ENCODE measurements around the gene EPS8L3.
A peak's percentile ranks its signal among the peaks of the same experiment; 100 is the strongest.
"Not testable (repeated sequence)": the region's sequence is repeated elsewhere in the genome, so short reads cannot be mapped to it uniquely, and the experiment has no call there.

EPS8L3 gene

DNA sequence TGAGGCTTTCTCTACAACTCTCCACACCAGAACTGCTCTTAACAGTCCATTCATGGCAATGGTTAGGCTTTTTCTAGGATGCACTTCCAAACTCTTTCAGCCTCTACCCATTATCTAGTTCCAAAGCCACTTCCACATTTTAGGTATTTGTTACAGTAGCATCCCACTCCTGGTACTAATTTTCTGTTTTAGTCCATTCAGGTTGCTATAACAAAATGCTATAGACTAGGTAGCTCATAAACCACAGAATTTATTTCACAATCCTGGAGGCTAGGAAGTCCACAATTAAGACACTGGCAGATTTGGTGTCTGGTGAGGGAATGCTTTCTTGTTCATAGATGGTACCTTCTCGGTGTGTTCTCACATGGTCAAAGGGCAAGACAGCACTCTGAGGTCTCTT is 17.3 kb upstream of the EPS8L3 start:
- no peak for DNase-seq (ENCODE audit: low read depth in 2 of 2)

DNA sequence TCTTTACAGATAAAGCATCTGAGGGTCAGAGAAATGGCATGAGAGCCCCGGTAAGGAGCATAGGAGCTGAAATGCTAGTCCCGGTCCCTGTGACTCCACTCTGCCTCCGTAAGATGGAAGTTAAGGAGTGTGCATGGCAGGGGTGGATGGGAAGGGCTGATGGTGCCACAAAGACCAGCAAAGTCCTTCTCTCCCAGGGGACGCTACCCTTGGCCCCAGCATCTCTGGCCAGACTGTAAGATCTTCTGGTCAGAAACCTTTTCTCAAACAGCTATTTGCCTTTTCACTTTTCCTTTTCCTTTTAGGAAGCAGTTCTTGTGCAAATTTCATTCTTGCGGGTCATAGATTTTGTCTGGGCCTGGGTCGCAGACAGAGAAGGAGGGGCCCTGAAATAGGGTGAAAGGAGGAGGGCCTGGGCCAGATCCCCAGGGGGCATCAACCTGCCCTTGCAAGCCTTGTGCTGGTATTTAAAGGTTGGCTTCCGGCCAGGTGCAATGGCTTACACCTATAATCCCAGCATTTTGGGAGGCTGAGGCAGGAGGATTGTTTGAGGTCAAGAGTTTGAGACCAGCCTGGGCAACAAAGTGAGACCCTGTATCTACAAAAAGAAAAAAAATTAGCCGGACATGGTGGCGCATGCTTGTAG is 14.4 kb upstream of the EPS8L3 start:
- no peak for DNase-seq (ENCODE audit: low read depth in 2 of 2)

DNA sequence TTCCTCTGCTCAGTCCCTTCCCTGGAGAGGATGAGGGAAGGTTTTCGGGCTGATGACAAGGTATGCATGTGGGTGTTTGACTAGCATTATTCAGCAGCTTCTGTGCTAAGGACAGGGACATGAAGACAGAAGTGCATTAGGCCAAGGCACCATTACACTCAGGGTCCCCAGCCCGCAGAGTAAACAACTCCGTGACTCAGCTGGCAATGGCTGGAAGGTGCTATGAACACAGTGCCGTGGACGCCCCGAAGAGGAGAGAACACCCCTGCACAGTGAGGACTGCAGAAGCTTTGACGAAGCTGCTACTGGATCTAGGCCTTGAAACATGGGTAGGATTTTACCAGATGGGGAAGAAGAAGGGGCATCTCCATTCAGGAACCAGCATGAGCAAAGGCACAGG is 13.7 kb upstream of the EPS8L3 start:
- DNase-seq (ENCODE audit: low read depth in 2 of 2), result no peak

- DNase-seq (ENCODE audit: low read depth in 2 of 2), result peak; percentile 40 to 56
These were observed 13.2 kb upstream of the EPS8L3 start for GRCh38 chr1:109776911-109777310.

DNA sequence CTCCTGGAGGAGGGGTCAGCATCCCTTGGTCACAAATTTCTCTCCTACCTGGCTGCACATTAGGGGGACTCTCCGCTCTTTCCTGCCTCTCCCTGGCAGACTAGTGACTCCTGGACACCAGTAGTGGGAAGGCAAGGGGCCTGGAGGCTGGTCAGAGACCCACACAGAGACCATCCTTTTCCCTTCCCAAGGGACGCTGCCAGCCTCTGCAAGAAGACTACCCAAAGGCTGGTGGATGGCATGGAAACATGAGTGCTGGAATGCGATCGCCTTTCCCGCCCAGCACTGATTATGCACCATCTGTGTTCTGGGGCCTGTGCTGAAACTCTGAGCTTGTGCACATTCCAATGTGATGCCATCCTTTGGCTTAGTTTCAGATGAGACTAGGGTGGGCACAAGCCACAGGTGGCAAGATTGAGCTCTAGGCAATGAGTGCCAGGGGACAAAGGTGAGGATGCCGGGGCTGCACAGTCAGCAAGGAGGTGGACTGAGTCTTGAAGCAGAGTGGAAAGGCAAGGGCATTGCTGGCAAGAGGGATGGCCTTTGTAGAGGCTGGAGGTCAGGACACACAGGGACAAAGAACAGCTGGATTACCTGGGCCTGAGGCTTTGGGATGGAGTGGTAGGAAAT is 12.6 kb upstream of the EPS8L3 start:
- no peak for DNase-seq (ENCODE audit: low read depth in 2 of 2)

DNA sequence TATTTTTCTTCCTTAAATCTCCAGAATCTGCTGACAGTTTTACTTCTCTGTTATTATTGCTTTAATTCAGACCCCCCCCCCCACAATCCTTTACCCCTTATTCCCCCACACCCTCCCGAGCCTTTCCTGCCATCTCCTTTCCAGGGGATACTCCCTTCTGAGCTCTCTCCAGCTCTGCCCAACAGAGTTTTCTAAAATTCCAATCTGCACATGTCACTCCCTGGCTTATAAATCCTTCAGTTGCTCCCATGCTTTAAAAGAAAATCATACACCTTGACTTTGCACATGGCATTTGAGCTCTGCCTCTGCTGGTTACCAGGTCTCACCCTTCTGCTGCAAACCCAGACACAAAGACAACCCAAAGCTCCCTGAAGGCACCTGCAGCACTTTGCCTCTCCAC is 11.7 kb upstream of the EPS8L3 start:
- DNase-seq (ENCODE audit: low read depth in 2 of 2), result no peak

DNA sequence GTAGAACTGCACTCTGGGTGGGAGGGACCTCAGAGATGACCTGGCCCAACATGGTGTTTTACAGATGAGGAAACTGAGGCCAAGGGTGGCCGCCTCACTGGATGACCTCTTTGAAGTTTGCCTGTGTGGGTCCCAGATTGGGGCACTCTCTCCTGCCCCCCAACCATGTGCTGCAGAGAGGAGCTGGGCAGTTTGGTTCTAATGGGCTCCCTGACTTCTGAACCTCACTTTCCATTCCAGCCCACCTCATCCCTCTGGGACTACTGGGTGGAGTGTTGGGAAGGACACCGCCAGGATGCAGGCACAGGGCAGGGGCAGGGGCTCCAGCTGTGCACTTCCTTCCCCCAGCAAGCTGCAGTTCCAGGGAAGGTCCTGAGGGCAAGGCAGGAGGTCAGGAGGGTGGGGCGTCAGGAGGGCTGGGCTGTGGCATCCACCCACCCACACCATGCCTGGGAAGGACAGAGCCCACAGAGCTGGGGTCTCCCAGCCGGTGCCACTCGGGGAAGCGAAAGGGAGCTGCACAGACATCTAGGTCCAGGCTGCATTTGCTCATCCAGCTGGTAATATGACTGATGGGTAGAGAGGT is 10.3 kb upstream of the EPS8L3 start:
- no peak for DNase-seq (ENCODE audit: low read depth in 2 of 2)

- peak; percentile 24 to 39 for DNase-seq (ENCODE audit: low read depth in 2 of 2)
These were observed 9.6 kb upstream of the EPS8L3 start for GRCh38 chr1:109773203-109773899.

GRCh38 chr1:109772658-109773202 is 9.0 kb upstream of the EPS8L3 start:
- no peak for DNase-seq (ENCODE audit: low read depth in 2 of 2)

- no peak for DNase-seq (ENCODE audit: low read depth in 2 of 2)
These were observed 8.3 kb upstream of the EPS8L3 start for GRCh38 chr1:109771712-109772657.

- no peak for DNase-seq (ENCODE audit: low read depth in 2 of 2)
These were observed 6.8 kb upstream of the EPS8L3 start for GRCh38 chr1:109770331-109771095.

DNA sequence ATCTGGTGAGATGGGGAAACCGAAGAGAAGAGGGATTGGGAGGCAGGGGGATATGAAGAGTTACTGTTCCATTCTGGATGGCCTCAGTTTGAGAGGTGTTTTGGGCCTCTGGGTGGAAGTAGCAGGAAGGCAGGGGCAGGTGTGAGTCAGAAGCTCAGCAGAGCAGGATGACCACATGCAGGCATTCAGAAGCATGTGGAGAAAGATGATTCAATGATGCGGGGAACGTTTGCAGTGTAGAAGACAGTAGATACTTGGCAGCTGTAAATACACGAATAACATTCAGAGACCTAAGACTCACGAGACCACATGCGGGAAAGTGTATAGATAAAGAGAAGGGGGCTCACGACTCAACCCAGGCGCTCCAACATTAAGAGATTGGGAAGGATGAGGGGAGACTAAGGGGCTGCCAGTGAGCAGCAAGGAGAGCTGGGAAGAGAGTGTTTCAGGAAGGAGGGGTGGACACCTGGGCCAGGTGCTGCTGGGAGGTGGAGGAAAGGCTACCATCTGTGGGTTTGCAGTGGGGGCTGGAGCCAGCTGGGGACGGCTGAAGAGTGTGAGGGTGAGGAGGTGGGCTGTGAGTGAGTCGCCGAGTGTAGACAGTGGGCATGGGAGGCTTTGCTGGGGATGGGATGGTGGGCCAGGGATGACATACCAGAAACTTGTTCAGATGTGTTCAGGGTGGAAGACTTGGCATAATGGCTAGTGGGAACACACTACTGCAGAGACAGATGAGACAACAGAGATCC is 5.8 kb upstream of the EPS8L3 start:
- no peak for DNase-seq (ENCODE audit: low read depth in 2 of 2)

DNA sequence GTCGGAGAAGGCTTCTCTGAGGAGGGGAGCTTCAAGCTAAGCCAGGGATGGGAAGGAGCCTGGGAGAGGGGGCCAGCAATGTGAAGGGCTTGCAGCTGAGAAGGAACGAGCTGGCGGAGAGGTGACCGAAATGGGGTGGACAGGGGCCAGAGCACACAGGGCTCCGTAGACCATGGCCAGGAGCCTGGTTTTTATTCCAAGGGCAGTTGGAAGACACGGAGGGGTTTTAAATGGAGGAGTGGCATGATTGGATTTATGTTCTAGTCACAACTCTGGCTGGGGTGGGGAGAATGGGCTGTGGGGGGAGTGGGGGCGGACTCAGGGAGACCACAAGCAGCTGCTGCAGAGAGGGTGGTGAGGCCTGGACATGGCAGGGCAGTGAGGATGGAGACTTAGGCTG is 5.1 kb upstream of the EPS8L3 start:
- DNase-seq (ENCODE audit: low read depth in 2 of 2), result no peak

GRCh38 chr1:109768335-109768650 is 4.6 kb upstream of the EPS8L3 start:
- no peak for DNase-seq (ENCODE audit: low read depth in 2 of 2)

GRCh38 chr1:109767637-109768334 is 4.1 kb upstream of the EPS8L3 start:
- DNase-seq (ENCODE audit: low read depth in 2 of 2), result no peak

- not testable (repeated sequence) for DNase-seq (ENCODE audit: low read depth in 2 of 2)
These were observed 3.4 kb upstream of the EPS8L3 start for GRCh38 chr1:109766991-109767636.

- DNase-seq (ENCODE audit: low read depth in 2 of 2), result no peak
These were observed 2.3 kb upstream of the EPS8L3 start for GRCh38 chr1:109765896-109766615.

DNA sequence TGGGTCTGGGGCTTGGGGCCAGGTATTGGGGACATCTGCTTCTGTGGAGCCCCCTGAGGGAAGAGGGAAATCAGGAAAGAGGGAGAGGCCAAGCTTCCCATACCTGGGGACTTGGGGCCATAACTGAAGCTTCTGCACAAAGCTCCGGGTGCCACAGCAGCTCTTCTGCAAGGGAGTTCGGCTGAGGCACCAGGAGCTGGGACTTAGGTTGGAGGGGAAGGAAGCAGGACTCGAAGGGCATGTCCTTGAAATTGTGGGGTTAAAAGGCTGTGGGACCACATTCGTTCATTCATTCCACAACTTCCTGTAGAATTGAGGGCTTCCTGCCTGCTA is 1.7 kb upstream of the EPS8L3 start:
- DNase-seq (ENCODE audit: low read depth in 2 of 2), result no peak
